GM18951 (cell line): ENCODE data around the gene NEIL3.

Experiments used
- POLR2A ChIP-seq: IDR thresholded peaks from 4 replicates; pipeline ENCODE4 v1.6.1; 2011; ENCODE audit warnings: mild to moderate bottlenecking; ENCODE audit not compliant: insufficient read length, insufficient read depth; ENCODE audit errors: extremely low read depth
- in situ Hi-C: fragments of 300-500 bp; cut with MboI; formaldehyde crosslinking; loops from one replicate; pipeline ENCODE4 v1.12.0; 2022; ENCODE audit warnings: low sequenced_read_pairs, mixed read lengths, inconsistent platforms; ENCODE audit not compliant: unreplicated experiment

The NEIL3 gene

DNA sequence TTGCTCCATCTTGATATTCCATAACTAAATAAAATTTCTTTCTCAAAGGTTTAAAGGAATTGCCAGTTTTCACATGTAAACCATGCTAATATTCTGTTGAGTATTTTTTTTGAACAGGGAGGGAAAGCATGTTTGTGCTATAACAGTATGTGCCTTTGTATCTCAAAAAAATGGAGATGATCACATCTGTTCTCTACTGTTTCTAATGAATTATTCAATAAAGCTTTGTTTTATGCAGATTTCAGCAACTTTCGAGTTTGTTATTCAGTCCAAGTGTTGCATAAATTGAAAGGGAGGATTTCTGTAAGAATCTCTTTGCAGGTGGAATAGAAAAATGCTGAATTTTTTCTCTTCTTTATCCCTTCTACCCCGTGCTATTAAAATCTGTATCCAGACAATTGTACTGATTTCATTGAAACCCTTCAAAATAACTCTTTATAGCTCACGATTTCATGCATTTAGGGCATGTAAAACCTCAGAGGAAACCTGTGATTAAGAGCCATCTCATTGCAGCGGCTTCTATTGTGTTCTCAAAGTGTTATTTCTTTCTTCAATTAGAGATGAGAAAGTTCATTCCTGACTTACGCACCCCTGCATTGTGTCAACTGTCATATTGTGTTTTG, 42.1 kb downstream of the NEIL3 start:
- in situ Hi-C loops, result no loop called here
- TF ChIP-seq POLR2A, result no peak

- TF ChIP-seq POLR2A, result no peak
- in situ Hi-C loops, result no loop called here
Measured at GRCh38 chr4:177356206-177356605, 46.5 kb downstream of the NEIL3 start.

DNA sequence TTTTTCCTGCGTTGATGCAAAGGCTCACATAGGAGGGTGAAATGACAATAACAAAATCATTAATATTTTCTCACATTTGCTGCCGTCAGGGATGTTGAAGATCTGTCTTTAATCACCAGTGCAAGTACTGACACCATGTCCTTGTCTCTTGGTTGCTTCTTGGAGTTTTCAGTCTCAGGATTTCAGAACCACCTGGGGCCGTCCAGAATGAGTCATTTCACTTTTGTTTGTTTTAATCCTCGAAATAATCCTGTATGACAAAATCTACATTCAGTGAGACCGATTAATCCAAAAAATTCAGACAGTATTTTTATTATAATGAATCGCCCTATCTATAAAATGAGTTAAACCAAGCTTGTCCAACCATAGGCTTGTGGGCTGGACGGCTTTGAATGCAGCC, 47.2 kb downstream of the NEIL3 start:
- in situ Hi-C loops, result no loop called here
- no peak for TF ChIP-seq POLR2A

DNA sequence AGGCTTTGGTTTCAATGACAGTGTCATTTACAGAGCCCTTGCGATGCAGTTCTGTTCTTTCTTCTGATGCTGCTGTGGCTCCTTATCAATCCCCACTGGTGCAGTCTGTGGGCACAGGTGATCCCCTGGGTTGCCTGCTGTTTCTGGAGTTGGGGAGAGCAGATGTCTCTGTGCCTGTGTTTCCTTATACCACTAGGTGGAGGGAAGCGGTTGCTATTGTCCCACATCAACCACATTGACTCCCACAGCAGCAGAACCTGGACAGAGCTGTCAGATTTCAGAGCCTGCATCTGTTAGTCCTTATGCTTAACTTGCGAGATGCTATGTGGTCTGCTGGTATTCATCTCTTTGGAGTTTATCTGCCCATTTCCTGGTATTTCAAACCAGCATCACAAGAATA, 57.7 kb downstream of the NEIL3 start:
- in situ Hi-C loops, result no loop called here
- TF ChIP-seq POLR2A, result no peak

- no peak for TF ChIP-seq POLR2A
- in situ Hi-C loops, result no loop called here
Measured at GRCh38 chr4:177369372-177369771, 59.7 kb downstream of the NEIL3 start.

- no peak for TF ChIP-seq POLR2A
- in situ Hi-C loops, result no loop called here
Measured at GRCh38 chr4:177371461-177371860, 61.8 kb downstream of the NEIL3 start.

- in situ Hi-C loops, result no loop called here
- no peak for TF ChIP-seq POLR2A
Measured at GRCh38 chr4:177374966-177375365, 65.3 kb downstream of the NEIL3 start.

DNA sequence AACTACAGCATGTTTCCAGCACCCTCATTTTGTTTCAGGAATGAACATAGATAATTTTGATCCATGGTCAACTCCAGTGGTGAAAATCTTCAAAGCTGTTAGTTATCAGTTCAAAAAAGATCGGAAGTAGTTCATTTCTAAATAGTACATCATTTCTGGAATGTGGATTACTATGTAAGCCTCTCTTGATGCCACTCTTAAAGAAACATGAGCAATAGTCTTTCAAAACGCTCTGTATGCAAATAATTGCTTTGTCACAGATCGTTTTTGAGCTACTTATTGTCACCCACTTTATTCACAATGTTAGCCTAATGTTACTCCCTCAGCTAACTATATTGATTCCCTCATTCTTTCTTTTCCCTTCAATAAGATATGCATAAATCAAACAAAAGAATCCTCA, 65.7 kb downstream of the NEIL3 start:
- TF ChIP-seq POLR2A, result no peak
- in situ Hi-C loops, result no loop called here

- TF ChIP-seq POLR2A, result no peak
- in situ Hi-C loops, result no loop called here
Measured at GRCh38 chr4:177376024-177376423, 66.3 kb downstream of the NEIL3 start.

DNA sequence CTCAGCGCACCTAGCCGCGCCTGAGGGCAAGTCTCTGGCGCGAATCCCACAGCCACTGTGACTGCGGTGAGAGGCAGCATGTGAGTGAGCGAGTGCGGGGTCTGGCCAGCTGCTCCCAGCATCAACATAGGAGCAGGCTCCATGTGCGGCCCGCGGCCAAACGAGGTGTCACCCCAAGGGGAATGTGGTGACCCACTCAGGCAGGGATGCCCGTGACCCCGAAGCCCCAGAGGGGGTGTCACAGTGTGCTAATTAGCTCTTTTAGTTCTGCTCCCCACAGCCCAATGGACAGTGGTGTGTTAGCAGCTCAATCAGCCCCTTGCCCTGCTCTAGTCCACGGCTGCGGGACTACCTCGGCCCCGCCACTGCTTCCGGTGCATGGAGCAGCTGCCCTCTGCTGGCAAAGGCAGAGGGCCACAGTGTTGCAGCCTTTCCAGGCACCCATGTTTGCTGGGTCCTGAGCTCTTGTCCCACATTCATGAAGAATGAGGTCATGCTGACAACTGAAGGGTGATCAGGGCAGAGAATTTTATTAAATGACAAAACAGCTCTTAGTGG, 71.1 kb downstream of the NEIL3 start:
- no peak for TF ChIP-seq POLR2A
- in situ Hi-C loops, result no loop called here

GRCh38 chr4:177381762-177382310, 72.2 kb downstream of the NEIL3 start:
- in situ Hi-C loops, result no loop called here
- TF ChIP-seq POLR2A, result no peak

DNA sequence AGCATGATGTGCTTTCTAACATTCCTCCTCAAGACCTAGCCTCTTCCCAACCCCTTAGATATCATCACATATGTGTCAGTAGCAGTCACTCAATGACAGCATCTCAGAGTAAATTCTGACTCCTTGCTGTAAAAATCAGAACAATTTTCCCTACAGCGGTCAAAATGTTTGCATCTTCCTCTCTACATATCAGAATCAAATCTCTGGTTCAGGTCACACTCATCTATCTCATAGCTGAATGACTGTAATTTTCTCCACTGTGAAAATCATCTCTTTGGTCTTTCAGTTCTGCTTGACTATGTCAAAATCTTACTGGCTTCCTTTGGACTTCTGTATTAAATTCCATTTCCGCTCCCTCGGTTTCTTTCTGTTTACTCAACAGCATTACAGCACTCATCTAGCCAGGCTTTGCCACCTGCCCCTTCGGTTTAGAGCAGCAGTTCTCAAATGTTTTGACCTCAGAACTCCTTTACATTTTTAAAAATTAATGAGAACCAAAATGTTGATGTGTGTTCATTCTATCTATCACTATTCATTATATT, 75.3 kb downstream of the NEIL3 start:
- in situ Hi-C loops, result no loop called here
- TF ChIP-seq POLR2A, result no peak

DNA sequence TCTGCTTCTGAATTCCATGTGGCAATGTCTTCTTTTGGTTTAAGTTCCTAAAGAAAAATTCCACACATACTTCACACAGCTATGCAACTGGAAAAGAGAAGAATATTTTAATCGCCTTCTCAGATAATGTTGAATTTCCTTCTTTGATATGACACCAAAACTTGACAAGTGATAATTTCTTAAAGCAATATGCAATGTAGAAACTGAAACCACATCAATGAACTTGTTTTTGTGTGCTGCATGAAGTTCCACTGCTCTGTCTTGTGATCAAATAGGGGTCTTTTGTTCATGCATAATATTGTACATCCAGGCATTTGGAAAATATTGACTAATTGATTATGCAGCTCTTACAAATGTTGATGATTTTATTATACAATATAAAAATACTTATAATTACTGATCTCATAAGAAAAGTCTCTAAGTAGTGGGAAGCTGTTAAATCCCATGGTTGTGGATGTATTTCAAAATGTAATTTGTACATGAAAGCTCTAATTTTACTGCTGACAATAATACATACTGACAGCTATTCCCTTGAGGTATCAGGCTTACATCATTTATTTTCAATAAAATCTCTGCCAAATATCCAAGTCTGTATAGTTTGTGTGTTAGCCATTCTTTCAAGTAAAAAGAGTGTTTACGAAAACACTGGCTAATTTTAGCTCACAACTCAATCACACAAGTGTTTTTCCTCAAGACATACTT, 76.1 kb downstream of the NEIL3 start:
- no peak for TF ChIP-seq POLR2A
- in situ Hi-C loops, result no loop called here
